ENCODE measurements around the gene SPON1. TPM values are rescaled to one million over a fixed set of nuclear protein-coding genes. Genes with fewer than 3 reads are reported as not detected.
"Not testable (repeated sequence)": the region's sequence is repeated elsewhere in the genome, so short reads cannot be mapped to it uniquely, and the experiment has no call there.

The SPON1 gene
- total RNA-seq, 1 donor from 2014 or later: 1.1 TPM

DNA sequence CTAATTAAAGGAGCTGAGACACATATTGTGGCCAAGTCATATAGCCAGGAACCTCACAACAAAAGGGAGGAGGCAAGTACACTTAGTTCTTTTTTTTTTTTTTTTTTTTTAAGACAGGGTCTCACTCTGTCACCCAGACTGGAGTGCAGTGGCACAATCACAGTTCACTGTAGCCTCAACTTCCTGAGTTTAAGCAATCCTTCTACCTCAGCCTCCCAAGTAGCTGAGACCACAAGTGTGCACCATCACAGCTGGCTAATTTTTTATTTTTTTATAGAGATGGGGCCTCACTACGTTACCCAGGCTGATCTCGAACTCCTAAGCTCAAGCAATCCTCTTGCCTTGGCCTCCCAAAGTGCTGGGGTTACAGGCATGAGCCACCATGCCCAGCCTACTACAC, 73.0 kb downstream of the SPON1 start:
- intact Hi-C loops (cut with micrococcal nuclease): not testable (repeated sequence)

DNA sequence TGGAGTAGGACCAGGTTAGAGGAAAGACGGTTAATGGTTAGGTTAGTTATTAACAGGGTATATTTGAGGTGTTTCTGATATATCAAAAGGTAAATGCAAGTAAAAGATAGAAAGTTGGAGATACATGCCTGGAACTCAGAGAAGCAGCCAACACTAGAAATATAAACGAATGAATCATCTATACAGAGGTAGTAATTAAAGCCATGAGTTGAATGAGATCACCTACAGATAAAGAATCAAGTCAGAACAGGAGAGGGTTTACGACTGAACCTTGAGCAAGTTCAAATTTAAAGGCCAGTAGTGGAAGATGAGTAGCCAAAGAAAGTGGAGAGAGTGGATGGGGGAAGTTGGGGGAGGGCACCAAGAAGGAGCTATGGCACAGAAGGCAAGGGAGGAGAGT, 73.9 kb downstream of the SPON1 start:
- intact Hi-C loops (cut with micrococcal nuclease): no loop called here

DNA sequence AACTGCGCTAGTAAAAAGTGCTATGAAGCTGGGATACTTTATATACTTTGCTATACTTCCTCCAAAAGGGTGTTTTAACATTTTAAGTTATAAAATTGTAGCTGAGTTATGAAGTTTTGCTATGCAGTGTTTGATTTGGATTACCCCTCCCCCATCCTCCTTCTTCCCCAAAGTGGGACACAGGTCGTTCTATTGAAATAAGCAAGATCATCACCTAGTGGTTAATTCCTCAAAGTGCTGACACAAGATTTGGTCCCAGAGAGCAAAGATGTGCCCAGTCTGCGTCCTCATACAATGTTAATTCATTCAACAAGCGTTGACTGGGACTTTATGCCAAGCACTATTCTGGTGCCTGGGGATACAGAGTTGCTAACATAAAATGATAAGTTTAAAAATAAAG, 78.5 kb downstream of the SPON1 start:
- intact Hi-C loops (cut with micrococcal nuclease): no loop called here

DNA sequence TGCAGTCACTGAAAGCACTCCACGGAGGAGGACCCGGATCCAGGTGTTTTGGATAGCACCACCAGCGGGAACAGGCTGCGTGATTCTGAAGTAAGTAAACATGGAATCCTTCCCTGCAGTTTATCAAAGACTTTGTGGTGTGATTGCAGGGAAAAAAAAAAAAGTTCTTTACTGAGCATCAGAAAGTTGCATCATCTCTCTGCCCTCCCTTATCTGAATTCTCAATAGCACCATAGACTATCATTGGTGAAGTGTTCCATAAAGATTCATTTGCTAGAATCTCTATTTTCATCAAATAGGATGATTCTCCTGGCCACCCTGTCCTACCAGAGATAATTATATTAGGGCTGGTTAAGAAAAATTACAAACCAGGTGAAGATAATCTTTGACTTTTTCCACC, 79.0 kb downstream of the SPON1 start:
- intact Hi-C loops (cut with micrococcal nuclease): no loop called here

DNA sequence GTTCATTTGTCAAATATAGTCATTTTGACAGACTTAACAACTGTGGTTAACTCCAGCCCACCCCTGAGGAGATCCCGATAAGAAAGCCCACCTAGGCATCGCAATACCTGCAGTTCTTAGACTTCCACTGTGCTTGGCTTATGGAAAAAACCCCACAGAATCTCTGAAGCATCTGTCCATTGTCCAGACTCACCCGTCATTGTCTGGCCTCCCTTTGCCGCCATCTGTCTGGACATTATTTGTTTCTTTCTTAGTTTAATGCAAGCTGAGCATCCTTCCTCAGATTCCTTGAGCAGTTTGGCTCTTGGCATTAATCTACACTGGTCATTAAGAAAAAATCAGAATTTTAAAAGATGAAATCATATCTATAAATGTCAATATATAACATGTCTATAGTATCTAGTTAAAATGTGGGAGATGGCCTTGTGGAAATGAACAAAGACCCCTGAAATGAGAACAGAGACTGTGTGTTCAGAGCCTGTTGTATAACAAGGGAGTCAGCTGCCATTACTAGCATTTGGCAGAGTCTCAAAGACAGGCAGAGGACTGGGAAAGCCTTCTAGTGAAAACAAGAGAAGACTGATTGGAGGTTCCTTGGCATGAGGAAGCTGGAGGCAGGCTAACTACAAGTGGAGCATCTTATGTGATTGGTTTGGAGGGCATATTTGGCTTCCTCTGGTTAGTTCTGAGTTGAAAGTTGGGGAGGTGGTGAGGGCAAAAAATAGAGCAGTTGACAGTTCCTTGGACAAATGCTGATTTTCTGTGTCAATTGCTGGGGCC, 80.4 kb downstream of the SPON1 start:
- intact Hi-C loops (cut with micrococcal nuclease): no loop called here

DNA sequence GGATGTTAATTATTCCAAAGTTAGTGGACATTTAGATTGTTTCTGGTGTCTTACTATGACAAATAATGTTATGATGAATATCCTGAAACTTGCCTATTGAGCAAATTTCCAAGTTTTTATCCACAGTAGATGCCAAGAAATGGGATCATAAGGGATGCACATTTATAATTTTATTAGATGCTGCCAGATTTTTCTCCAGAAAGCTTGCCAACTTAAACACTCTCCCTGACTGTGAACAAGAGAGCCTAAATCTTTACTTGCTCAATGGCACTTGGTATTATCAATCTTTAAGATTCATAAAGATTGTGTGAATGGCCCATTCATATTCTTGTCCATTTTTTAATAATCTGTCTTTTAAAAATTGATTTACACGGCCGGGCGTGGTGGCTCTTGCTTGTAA, 82.4 kb downstream of the SPON1 start:
- intact Hi-C loops (cut with micrococcal nuclease): no loop called here

DNA sequence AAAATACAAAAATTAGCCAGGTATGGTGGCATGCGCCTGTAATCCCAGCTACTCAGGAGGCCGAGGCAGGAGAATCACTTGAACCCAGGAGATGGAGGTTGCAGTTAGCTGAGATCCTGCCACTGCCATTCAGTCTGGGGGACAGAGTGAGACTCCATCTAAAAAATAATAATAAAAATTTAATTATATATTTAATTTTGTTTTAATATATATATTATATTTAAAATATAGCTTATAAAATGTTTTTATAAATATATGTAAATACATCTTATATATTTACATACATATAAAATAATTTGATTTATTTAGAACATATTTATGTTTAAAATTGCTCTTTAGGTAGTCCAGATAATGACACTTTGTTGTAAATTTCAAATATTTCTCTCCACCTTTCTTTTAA, 82.9 kb downstream of the SPON1 start:
- intact Hi-C loops (cut with micrococcal nuclease): no loop called here

DNA sequence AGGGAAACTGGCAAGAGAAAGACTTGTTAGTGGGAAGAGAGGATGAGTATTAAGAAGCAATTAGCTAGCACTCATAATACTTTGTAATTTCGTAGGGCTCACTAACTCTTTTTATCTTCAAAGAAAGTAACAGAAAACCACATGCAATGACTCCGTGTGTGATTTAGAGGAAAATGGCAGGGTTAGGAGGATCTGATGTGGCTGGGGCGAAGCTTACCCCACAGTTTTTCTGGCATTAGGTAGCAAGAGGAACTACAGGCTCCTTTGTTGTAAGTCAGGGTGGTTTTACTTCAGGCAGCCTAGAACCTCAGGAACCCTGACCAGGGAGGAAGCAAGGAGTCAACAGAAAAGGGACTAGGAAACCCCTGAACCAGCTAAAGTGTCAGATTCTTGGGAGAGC, 89.7 kb downstream of the SPON1 start:
- intact Hi-C loops (cut with micrococcal nuclease): no loop called here

DNA sequence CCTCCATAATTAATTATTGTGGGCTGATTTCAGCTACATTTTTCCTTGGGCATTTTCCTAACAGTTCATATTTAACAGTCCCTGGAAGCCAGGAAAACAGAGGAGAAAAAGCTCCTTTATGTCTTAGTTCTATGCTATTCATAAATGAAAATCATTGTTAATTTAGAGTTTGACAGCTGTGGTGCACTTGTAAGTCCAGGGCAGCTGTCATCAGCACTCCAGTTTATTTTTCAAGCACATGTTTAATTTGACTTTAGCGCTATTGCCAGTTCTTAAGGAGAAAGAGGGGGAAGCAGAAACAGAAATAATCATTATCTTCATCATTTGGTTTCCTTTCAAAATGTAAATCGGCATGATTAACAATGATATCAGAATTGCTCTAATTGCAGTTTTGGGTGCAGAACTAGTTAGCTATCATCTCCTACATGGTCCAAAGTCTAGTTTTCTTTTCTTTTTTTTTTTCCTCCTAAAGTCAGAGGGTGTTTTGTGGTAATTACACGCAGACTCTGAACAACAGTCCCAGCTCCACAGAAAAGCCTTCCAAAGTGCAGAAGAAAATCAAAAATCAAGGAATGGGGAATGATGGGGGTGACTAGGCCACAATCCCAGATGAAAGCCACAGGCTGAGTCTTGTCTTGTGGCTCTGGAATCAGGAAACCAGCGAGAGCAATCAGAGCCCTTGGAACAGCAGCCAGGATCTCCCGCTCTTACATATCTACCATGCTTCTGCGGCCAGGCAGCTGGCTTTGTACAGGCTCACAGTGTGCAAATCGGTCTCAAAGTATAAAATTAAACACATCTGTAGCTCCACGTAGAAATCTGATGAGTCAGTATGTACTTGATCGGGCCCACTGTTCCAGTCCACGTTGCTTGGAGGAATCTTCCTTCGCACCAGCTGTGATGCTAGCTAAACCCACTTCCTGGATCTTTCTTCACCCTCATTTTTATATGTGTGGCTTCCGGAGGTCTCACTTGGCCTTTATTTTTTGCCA, 91.9 kb downstream of the SPON1 start:
- intact Hi-C loops (cut with micrococcal nuclease): no loop called here

DNA sequence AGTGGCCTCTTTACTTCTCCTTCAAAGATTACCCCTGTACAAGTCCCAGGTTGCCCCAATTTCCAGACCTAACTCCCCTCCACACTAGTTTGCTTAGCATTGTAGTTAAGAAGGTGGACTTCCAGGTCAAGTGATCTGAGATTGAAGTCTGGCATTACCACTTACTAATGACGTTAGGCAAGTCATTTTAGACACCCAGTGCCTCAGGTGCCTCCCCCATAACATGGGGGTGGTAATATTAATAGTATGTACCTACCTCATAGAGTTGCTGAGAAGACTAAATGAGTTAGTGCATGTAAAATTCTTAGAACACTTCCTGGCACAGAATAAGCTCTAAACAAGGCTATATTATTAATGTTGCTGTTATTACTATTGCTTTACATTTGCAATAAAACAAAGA, 93.4 kb downstream of the SPON1 start:
- intact Hi-C loops (cut with micrococcal nuclease): no loop called here

DNA sequence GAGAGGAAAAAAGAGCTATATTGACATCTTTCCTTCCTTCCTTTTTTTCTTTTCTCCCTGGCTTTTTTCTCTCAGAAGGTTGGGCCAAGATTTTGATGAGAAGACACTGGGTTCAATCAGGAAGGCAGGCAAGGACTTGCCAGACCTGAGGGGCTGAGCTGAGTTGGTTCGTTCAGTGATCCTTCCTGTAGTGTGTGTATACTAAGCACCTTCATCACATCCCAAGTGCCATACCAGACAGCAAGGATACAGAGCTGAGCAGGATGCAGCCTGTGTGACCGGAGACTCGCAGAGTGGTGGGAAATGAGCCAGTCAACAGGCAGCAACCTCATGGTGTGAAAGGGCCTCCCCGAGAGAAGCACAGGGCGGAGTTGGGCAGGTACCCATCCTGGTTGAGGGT, 95.5 kb downstream of the SPON1 start:
- intact Hi-C loops (cut with micrococcal nuclease): no loop called here

DNA sequence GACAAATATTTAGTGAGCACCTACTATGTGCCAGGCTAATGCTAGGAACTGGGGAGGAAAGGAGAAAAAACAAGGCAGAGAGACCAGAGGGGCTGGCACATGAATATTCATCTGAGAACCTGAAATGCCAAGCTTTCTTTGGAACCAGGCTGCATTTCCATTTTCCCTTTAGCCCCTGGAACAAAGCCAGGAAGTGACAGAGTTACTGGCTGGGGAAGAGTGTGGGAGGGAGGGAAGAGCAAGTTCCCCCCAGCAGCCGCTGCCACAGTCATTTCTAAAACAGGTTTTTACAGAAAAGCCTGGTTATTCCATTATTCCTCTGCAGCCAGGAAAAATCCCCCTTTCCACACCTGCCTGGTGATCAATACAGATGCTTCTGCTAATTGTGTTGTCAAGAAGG, 97.0 kb downstream of the SPON1 start:
- intact Hi-C loops (cut with micrococcal nuclease): no loop called here

DNA sequence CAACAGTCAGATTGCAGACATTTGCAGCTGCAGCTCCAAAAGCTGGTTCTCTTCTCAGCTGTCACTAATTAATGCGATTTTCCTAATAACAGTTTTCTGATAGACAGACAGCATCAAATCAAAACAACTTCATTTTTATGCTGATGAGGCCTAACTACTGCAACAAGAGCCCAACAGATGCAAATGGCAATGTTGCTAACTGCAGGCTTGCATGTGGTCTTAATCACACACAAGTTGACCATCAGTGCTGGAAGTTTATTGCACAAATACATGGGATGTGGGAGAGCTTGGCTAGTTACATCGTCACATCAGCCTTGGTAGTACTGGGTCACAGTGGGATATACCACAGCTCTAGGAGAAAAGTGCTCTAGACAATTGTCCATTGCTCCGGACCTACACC, 99.2 kb downstream of the SPON1 start:
- intact Hi-C loops (cut with micrococcal nuclease): no loop called here

DNA sequence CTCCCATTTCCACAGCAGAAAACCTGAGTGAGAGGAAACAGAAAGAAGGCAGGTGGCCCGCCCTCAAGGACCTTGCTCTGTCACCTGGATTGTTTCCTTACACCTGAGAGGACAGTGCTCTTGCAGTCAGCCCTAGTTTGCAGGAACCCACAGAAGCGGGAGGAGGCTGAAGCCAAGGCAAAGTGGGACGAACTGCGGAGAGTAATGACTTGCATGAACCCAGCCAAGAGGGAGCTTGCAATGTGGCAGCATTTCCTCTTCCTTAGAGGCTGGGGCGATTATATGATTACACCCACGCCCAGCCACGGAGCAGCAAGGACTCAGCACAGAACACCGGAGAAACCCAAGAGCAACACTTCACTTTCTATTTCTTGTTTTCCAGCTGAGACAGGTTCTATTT, 102.6 kb downstream of the SPON1 start:
- intact Hi-C loops (cut with micrococcal nuclease): no loop called here

DNA sequence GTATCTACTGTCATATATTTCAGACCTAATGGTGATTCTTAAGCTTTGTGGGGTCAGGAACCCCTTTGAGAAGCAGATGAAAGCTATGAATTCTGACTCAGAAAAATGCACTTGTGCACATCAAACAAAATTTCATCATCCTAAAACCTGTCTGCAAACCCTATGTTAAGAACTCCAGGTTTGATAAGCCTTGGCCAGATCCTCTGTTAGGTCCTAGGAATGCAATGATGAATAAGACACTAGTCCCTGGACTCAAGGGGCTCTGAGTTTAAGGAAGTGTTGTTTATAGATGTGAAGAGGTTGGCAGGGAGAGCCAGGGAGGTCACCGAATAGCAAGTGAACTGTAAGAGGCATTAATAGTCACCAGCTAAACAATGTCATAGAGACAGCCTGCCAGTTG, 103.2 kb downstream of the SPON1 start:
- intact Hi-C loops (cut with micrococcal nuclease): no loop called here

DNA sequence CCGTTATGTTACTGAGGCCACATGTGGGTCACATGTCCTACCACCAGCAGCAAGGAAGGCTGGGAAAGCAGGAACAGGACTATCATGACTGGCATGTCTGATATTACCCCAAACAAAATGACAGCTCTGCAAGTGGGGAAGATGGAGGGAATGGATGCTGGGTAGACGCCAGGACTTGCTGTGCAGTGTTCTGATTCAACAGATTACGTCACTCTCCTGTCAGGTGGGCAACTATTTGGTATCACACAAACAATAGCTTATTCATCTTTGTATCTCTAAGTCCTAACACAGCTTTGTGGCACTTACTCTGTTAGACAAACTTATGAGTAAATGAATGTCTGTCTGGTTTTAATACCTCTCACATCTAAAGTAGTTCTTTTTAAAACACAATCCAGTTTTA, 105.2 kb downstream of the SPON1 start:
- intact Hi-C loops (cut with micrococcal nuclease): no loop called here

DNA sequence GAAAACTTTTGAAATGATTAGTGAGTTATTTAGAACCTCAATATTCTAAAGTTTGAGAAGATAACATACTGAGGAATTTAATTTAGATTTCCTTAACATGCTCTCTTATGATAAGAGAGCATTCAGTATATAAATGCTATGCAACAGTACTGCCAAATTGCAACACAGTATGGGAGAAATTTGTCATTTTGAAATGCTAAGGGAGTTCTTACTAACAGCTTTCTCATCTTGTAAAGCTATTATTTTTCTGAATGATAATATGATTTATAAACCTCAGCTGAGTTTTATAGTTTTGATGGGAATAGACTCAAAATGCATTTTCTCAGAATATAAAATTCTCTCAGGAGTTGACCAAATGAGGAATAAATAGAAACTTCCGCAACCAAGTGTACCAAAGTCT, 108.4 kb downstream of the SPON1 start:
- intact Hi-C loops (cut with micrococcal nuclease): loop anchor here (10.0 kb wide), 1 partner anchor 406 kb away; the partner anchor contains the start of gene FAR1

DNA sequence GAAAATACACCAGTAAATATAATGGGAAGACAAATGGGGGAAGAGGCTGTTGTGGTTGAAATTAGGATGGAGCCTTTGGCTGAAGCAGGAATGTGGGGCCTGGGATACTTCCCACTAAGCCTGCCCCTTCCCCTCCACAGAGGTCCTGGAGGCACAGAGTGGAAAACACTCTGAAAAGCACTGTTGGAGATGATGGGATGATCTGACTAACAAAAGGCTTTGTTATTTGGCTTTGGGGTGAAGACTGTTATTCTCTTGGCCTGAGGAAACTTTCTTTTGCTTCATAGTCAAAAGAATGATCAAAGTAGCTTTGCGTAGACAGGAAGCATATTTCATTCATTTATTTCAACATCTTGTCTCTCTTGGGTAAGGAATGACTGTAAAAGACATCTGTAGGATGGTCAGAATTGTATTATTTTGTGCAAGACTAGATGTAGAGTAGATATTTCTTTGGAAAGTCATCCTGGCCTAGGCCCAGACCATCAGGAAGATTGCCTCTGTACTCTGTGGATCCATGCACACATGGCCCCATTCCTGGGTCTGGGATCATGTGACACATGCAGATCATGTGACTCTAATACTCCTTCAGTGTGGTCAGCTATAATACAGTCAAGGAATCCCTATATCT, 111.4 kb downstream of the SPON1 start:
- intact Hi-C loops (cut with micrococcal nuclease): loop anchor here (10.0 kb wide), 1 partner anchor 409 kb away; the partner anchor contains the start of gene FAR1

DNA sequence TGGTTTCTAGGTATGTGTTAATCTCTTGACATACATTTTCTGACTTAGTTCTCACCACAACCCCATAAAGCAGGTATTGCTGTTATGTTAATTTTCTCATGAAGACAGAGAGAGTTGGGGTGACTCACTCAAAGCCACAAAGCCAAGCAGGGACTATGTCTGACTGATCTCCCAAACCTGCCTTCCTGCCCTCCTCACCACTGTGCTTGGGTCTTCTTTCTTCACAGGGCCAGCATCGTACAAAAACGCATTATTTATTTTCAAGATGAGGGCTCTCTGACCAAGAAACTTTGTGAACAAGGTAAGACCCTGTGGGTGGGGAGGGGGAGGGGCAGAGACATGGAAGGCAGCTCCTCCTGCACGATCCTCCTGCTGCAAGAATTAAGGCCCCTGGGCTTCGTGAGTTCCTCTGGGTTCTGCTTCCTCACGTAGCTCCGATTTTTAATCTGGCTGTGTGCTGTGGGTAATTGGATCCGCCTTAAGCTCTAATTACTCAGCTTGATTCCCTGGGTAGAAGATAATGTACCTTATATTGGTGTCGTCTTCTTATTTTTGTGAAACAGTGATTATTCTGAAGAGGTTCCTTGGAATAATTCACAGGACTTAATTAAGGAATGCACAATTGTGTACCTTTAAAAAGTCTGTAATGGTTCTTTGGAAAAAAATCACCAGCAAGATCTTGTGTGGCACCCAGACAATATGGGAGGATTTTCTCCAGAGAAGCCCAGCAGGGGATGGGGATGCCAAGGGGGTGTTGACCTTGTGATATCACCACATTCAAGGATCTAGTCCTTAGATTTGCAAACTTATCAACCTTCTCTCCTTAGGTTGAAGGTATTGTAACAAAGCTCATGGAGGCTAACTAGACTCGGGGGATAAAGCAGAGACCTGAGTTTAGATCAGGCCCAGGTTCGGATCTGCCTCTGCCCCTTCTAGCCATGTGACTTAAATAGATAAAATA, 112.9 kb downstream of the SPON1 start:
- intact Hi-C loops (cut with micrococcal nuclease): loop anchor here (10.0 kb wide), 1 partner anchor 411 kb away; the partner anchor contains the start of gene FAR1

DNA sequence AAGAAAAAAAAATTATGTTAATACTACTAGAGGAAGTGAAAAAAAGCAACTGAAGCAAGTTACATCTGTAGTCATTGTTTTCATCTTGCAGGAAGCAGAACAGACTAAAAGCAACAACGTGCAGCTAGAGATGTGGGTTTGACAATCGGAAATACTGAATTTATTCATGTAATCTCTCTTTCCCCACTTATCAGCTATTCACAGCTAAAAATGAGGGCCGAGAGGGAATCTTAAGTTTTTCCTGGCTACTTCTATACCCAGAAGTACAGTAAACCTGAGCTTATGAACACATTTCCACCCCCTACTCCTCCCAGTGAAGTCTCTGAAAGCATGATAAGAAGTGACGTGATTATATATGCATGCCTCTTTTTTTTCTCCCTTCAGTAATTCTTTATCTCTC, 116.5 kb downstream of the SPON1 start:
- intact Hi-C loops (cut with micrococcal nuclease): loop anchor here (2.0 to 10.0 kb wide), 2 partner anchors 210 to 414 kb away; partner anchors contain the start of gene FAR1
